HL-60 (cell line): ENCODE data around the gene ZNF385D.

ENCODE experiments used
- GABPA ChIP-seq: IDR thresholded peaks from 2 replicates; pipeline ENCODE4 v1.6.1; 2012; ENCODE audit warnings: low read depth
- POLR2AphosphoS5 ChIP-seq: IDR thresholded peaks from 2 replicates; pipeline ENCODE4 v1.6.1; 2012; ENCODE audit warnings: low read depth
- SPI1 ChIP-seq: IDR thresholded peaks from 2 replicates; pipeline ENCODE4 v1.6.1; 2012; ENCODE audit warnings: low read depth, mild to moderate bottlenecking, borderline replicate concordance
- TF ChIP-seq, protein P1 (sequence below): IDR thresholded peaks from one replicate; pipeline ENCODE4 v1.5.1; 2011; ENCODE audit warnings: low read length, control low read depth, inconsistent platforms; ENCODE audit not compliant: insufficient read depth
- TF ChIP-seq, protein P2 (sequence below): IDR thresholded peaks from 2 replicates; pipeline ENCODE4 v1.6.1; 2012; ENCODE audit warnings: low read depth; ENCODE audit not compliant: insufficient replicate concordance

DNA sequence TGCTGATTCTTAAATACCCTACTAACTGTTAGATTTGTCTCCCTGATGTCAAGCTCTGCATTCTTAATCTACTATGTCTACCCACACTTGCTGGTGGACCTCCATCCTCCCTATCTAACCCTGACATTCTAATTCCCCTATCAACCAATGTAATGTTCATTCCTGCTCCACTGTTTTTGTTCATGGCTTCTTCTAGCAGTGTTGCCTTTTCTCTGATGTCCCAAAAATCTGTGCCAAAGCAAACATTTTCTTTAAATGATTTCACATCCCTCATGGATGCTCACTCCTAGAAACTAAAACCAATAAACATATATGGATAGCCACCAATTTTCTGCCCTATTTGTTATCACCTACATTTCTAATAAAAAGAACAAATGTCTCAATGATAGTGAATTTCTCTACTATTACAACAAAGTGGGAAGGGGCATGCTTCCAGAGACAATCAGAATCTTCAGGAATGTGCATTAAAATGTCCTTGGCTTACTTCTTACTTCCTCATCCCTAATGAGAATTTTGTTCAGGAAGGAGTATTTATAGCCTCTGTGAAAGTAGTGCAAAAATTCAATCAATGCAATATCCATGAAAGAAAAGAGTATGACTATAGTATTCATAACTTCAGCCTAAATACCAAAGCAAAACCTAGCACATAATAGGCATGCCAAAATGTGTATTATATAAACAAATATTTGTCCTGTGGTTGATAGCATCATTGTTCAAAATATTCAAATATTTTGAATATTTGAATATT is 273.3 kb downstream of the ZNF385D start:
- TF ChIP-seq POLR2AphosphoS5 (no peak), GABPA (no peak), SPI1 (no peak)
- TF ChIP-seq, protein P1, sequence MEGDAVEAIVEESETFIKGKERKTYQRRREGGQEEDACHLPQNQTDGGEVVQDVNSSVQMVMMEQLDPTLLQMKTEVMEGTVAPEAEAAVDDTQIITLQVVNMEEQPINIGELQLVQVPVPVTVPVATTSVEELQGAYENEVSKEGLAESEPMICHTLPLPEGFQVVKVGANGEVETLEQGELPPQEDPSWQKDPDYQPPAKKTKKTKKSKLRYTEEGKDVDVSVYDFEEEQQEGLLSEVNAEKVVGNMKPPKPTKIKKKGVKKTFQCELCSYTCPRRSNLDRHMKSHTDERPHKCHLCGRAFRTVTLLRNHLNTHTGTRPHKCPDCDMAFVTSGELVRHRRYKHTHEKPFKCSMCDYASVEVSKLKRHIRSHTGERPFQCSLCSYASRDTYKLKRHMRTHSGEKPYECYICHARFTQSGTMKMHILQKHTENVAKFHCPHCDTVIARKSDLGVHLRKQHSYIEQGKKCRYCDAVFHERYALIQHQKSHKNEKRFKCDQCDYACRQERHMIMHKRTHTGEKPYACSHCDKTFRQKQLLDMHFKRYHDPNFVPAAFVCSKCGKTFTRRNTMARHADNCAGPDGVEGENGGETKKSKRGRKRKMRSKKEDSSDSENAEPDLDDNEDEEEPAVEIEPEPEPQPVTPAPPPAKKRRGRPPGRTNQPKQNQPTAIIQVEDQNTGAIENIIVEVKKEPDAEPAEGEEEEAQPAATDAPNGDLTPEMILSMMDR = no peak
- TF ChIP-seq, protein P2, sequence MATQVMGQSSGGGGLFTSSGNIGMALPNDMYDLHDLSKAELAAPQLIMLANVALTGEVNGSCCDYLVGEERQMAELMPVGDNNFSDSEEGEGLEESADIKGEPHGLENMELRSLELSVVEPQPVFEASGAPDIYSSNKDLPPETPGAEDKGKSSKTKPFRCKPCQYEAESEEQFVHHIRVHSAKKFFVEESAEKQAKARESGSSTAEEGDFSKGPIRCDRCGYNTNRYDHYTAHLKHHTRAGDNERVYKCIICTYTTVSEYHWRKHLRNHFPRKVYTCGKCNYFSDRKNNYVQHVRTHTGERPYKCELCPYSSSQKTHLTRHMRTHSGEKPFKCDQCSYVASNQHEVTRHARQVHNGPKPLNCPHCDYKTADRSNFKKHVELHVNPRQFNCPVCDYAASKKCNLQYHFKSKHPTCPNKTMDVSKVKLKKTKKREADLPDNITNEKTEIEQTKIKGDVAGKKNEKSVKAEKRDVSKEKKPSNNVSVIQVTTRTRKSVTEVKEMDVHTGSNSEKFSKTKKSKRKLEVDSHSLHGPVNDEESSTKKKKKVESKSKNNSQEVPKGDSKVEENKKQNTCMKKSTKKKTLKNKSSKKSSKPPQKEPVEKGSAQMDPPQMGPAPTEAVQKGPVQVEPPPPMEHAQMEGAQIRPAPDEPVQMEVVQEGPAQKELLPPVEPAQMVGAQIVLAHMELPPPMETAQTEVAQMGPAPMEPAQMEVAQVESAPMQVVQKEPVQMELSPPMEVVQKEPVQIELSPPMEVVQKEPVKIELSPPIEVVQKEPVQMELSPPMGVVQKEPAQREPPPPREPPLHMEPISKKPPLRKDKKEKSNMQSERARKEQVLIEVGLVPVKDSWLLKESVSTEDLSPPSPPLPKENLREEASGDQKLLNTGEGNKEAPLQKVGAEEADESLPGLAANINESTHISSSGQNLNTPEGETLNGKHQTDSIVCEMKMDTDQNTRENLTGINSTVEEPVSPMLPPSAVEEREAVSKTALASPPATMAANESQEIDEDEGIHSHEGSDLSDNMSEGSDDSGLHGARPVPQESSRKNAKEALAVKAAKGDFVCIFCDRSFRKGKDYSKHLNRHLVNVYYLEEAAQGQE = no peak
